Activated CD4-positive, CD25-positive, alpha-beta regulatory T cell treated with anti-CD3 and anti-CD28 coated beads, Interleukin-2, amount 50 U/mL, for 72 hours (primary cell): Measurements from ENCODE around the gene PPP1R14B.

Source experiments
- DNase-seq: peaks from one replicate; pipeline ENCODE4 v3.0.0; 2021

PPP1R14B gene

GRCh38 chr11:64281957-64282770 lies 35.4 kb upstream of the PPP1R14B start:
- no peak for DNase-seq

- DNase-seq, result no peak
Observed at GRCh38 chr11:64278576-64279190, 31.9 kb upstream of the PPP1R14B start.

GRCh38 chr11:64276653-64277431 lies 30.1 kb upstream of the PPP1R14B start:
- no peak for DNase-seq

GRCh38 chr11:64275841-64276240 lies 29.1 kb upstream of the PPP1R14B start:
- DNase-seq, result no peak

- no peak for DNase-seq
Observed at GRCh38 chr11:64275031-64275800, 28.5 kb upstream of the PPP1R14B start.

GRCh38 chr11:64269540-64270220 lies 22.9 kb upstream of the PPP1R14B start:
- peak; percentile 95 for DNase-seq

GRCh38 chr11:64268893-64269539 lies 22.3 kb upstream of the PPP1R14B start:
- DNase-seq, result peak; percentile 66

GRCh38 chr11:64268025-64268892 lies 21.5 kb upstream of the PPP1R14B start:
- no peak for DNase-seq

GRCh38 chr11:64267207-64267945 lies 20.6 kb upstream of the PPP1R14B start:
- no peak for DNase-seq

- DNase-seq, result no peak
Observed at GRCh38 chr11:64266339-64266738, 19.6 kb upstream of the PPP1R14B start.

- no peak for DNase-seq
Observed at GRCh38 chr11:64265176-64266160, 18.7 kb upstream of the PPP1R14B start.

- DNase-seq, result no peak
Observed at GRCh38 chr11:64264371-64264852, 17.7 kb upstream of the PPP1R14B start.

- DNase-seq, result no peak
Observed at GRCh38 chr11:64263947-64264317, 17.2 kb upstream of the PPP1R14B start.

- DNase-seq, result no peak
Observed at GRCh38 chr11:64263021-64263946, 16.5 kb upstream of the PPP1R14B start.

- no peak for DNase-seq
Observed at GRCh38 chr11:64262271-64263002, 15.7 kb upstream of the PPP1R14B start.

- DNase-seq, result no peak
Observed at GRCh38 chr11:64261556-64262080, 14.9 kb upstream of the PPP1R14B start.
